Dedifferentiated amniotic fluid mesenchymal stem cell (primary cell): Measurements from ENCODE around the gene GRIK4.
"Not testable (repeated sequence)": the region's sequence is repeated elsewhere in the genome, so short reads cannot be mapped to it uniquely, and the experiment has no call there.

Experiments used
- DNase-seq: peaks from one replicate; pipeline ENCODE4 v3.0.0-alpha.2; 2016; ENCODE audit errors: extremely low spot score

Gene GRIK4

DNA sequence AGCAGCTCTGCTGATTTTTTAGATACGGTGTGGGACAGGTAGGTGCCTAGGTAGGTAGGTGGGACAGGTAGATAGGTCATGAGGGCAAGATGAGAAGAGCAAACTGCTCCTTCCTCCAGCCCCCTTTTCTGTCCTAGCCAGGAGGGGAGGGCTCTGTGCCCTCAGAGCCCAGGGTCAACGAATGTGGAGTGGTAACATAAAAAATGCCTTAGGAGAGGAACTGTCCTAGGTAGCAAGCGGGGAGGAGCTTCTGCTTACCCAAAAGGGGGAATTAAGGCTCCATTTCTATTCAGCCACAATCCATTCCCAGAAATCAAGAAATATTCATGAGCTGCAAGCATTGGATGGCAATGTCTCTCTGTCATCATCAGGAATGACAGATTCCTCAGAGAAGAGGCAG lies 234.8 kb downstream of the GRIK4 start:
- no peak for DNase-seq

GRCh38 chr11:120746836-120747609 lies 235.5 kb downstream of the GRIK4 start:
- no peak for DNase-seq

- DNase-seq, result no peak
Measured at GRCh38 chr11:120747850-120748814, 236.6 kb downstream of the GRIK4 start.

DNA sequence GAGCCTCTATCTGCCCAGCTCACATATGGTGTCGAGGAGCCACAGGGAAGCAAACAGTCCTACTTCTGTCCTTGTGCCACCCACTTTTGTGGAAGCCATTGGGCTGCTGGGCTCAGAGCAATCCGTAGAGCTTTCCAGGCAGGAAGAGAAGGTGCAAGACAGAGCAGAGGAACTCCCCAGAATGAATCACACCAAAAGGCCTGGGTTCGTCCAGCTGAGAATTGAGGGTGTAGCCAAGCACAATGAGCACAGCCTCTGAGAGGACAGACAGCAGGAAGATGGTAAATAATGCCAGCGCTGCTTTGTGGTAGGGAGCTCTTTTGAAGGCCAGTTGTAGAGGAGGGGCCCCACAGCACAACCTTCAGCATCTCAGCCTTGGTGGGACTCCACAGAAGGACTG lies 237.8 kb downstream of the GRIK4 start:
- DNase-seq, result no peak

DNA sequence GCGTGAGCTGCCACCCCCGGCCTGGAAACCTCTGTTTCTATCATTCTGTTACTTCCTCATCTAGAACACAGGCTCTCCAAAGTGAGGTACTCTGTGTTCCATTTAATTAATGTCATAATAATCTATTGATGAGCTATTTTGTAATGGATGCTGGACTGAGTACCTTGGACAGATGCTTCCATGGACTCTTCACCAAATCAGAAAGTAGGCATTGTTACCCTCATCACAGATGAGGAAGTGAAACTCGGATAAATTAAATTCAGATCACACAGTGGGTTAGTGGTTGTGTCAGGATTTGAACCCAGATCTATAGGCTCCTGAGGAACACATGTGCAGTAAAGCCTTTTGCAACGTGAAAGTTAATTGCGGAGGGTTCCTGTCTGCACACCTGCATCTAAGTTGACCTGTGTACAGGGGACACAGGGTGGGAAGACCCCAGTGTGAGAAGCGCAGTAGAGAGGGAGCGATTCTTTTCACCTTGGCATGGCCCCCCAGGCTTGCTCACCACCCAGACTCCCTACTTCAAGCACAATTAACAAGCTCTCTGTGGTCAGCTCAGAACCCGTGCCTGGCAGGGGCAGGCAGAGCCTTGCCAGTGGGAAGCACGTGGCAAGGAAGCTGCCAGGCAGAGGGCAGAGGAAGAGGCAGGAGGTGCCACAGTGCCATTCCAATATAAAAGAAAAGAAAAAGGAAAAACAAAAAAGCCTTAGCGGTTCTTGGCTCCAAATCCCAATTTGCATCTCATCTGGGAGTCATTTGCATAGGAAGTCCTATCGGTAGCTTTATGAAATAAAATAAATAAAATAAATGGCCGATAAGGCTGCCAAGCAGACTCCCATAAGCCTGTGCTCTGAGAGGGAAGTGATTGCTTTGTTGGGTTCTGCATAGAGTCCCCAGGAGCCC lies 239.3 kb downstream of the GRIK4 start:
- no peak for DNase-seq

- no peak for DNase-seq
Measured at GRCh38 chr11:120751550-120751949, 240.0 kb downstream of the GRIK4 start.

GRCh38 chr11:120752668-120753067 lies 241.1 kb downstream of the GRIK4 start:
- DNase-seq, result no peak

DNA sequence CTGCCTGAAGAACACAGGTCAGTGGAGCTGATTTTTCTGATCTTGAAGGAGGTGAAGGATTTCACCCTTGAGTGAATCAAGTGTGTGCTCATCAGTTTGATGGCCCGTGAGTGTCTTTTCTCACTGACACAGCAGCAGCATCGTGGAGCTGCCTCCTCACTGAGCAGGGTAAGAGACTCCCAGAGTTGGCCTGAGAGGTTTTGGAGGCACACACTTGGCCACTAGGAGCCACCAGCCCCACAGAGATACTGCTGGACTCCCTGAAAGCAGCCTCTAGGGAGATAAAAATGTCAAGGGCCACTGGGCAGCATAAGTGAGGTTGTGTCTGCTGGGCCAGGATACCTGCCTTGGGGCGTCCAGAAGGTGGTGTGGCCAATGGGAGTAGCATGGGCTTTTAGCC lies 245.4 kb downstream of the GRIK4 start:
- no peak for DNase-seq

DNA sequence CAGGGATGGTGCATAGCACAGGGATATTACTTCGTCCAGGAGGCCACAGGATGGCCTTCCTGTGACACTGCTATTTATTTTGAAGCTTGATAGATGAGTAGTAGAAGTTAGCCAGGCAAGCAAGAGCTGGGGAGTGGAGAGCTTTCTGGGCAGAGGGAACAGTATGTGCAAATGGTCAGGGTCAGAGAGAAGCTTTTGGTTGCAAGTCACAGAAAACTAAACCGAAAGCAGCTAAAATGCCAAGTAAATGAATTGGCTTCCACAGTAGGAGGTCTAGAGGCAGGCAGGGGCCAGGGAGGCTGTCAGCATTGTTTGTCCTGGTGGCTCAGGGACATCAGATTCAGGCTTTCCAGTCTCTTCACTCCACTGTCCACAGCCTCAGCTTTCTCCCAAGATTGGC lies 247.5 kb downstream of the GRIK4 start:
- no peak for DNase-seq

DNA sequence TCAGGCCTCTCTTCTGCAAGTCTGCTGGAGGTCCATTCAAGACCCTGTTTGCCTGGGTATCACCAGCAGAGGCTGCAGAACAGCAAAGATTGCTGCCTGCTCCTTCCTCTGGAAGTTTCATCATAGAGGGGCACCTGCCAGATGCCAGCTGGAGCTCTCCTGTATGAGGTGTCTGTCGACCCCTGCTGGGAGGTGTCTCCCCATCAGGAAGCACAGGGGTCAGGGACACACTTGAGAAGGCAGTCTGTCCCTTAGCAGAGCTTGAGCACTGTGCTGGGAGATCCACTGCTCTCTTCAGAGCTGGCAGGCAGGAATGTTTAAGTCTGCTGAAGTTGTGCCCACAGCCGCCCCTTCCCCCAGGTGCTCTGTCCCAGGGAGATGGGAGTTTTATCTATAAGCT lies 254.2 kb downstream of the GRIK4 start:
- DNase-seq, result not testable (repeated sequence)

- DNase-seq, result no peak
Measured at GRCh38 chr11:120766318-120766717, 254.8 kb downstream of the GRIK4 start.

- DNase-seq, result no peak
Measured at GRCh38 chr11:120768949-120769348, 257.4 kb downstream of the GRIK4 start.

- no peak for DNase-seq
Measured at GRCh38 chr11:120769906-120770305, 258.4 kb downstream of the GRIK4 start.

GRCh38 chr11:120771551-120772060 lies 260.1 kb downstream of the GRIK4 start:
- no peak for DNase-seq

- DNase-seq, result no peak
Measured at GRCh38 chr11:120773501-120774031, 262.0 kb downstream of the GRIK4 start.

DNA sequence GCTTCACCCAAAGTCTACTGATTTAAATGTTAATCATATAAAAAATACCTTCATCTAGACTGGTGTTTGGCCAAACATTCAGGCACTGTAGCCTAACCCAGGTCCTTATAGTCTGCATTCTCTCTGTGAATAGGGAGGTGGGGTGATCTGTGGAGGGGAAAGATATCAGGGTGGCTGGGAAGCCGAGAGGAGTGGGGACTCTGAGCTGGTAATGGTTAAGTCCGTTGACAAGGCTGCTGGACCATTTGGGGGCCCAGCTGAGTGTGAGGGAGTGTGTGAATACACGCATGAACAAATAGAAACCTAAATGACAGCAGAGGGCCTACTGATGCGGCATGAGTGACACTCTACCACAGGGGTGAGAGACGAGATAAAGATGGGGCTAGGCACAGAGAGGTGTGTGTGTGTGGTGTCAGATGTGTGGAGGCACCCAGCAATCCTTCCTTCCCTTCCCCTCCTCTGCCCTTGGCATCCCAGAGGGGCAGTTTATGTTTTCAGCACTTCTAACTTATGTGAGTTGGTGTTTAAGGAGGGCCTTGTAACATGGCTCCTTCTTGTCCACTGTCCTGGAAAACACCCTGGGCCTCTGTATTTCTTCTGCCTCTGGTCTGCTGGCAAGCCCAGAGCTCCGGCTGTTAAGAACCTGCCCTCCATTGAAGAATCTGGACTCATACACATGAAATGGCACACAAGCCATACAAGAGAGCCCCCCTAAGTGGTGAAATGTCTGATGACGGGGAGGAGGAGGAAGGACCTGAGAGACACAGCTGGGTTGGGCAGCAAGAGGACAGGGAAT lies 263.2 kb downstream of the GRIK4 start:
- DNase-seq, result no peak

DNA sequence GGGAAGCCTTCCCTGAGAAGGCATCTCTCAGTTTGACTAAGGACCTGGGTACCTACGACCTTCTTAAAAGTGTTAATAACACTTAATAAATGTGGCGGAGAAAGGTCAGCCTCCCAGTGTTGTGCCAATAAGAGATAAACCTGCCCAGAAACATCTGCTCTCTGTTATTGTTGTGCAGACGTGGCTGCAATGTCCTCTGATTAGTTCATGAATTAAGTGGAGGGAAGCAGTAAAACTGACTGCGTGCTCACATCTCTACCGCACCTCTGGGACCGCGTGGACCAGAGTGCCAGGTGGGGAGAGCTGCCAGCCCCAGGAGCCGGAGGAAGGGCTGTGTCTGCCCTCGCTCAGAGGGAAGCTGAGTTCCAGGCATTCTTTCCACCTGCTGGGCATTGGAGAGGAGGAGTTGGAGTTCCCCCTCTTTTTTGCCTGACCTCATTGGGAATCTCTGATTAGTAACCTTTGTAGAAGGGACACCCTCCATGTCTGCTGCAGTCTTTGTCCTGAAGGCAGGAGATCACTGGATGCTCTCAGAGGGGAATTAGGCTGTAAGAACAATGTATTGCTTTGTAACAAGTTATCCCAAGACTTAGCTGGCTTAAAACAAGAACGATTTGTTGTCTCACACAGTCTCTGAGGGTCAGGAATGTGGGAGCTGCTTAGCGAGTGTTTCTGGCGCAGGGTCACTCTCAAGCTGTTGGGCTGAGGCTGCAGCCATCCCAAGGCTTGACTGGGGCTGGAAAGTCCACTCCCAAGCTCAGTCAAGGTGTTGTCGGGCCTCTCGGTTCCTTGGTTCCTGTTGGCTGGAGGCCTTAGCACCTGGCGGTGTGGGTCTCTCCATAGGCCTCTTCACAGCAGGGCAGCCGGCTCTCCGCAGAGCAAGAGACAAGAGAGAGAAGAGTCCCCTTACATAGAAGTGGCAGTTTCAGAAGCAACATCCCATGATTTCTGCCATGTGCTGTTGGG lies 264.7 kb downstream of the GRIK4 start:
- no peak for DNase-seq

DNA sequence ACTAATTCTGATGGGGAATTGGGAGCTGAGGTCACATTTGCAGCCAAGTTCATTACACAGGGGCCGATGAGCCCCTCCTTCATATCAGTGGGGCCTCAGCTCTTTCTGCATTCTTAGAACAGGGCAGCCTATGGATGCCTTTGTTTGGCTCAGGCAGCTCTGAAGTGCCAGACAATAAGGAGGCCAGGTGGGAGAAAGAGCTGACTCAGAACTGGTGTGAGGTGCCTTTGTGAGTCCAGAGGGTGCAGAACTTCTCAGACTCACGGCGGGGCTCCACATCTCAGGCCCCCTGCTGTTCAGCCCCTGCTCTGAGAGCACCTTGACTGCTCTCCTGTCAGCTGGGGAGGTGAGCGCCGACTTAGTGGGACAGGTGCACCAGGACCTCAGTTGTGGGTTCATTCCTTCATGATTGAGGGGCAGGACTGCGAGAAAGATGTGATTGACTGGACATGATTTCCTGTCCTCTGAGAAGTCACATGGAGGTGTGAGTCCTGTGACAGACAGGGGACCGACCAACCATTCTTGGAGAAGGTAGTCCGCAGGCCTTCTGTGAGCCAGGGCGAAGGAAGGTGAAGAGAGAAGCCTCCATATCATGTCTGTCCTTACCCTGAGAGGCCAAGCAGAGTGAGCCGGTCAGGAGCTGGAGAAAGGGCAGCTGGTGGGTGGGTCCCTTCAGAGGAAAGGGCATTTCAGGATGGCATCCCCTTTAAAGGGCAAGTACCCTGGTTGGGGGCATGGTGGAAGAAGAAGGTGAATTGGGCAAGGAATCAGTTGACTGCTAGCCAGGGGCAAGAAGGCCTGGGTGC lies 267.3 kb downstream of the GRIK4 start:
- DNase-seq, result no peak
